ENCODE measurements around the gene PDE6D.

The PDE6D gene

GRCh38 chr2:231682603-231683291 lies 98.3 kb downstream of the PDE6D start:
- no peak for DNase-seq (ENCODE audit: low spot score)
